HFFc6 (cell line): Measurements from ENCODE around the gene ZNF148. TPM values are rescaled to one million over a fixed set of nuclear protein-coding genes. Genes with fewer than 3 reads are reported as not detected.
A peak's percentile ranks its signal among the peaks of the same experiment; 100 is the strongest.

Source experiments
- DNase-seq: peaks from one replicate; pipeline ENCODE4 v3.0.0-alpha.2; 2018
- H3K27ac Mint-ChIP-seq: 2 replicates; pipeline ENCODE4 v1.8.0; 2020; ENCODE audit warnings: mild to moderate bottlenecking, mixed read lengths
- H3K27me3 Mint-ChIP-seq: 2 replicates; pipeline ENCODE4 v1.8.0; 2021; ENCODE audit warnings: mild to moderate bottlenecking, moderate library complexity, mixed read lengths; ENCODE audit not compliant: insufficient read depth
- H3K36me3 Mint-ChIP-seq: 2 replicates; pipeline ENCODE4 v1.8.0; 2021; ENCODE audit warnings: low read depth, mixed read lengths
- H3K4me1 Mint-ChIP-seq: 2 replicates; pipeline ENCODE4 v1.8.0; 2020; ENCODE audit warnings: low read depth, mixed read lengths
- H3K4me3 Mint-ChIP-seq: 2 replicates; pipeline ENCODE4 v1.8.0; 2020; ENCODE audit warnings: mild to moderate bottlenecking, moderate library complexity, mixed read lengths
- H3K9me3 Mint-ChIP-seq: 2 replicates; pipeline ENCODE4 v1.8.0; 2020; ENCODE audit warnings: mild to moderate bottlenecking, mixed read lengths
- CTCF ChIP-seq: fragments of 200-600 bp; sonication (generic); IDR thresholded peaks from 2 replicates; pipeline ENCODE4 v1.5.0; 2021; ENCODE audit warnings: antibody characterized with exemption, mild to moderate bottlenecking
- total RNA-seq, 6 experiments: library from RNA; stranded (reverse); fragmentation: NEBNext Ultra II Directional; extraction: Animal tissue kit (Norgen Biotek cat#: 25700); gene quantifications; 2 replicates in 1 of 6; 3 replicates in 5 of 6; pipeline ENCODE4 v1.2.3, GENCODE V29; 2021

Gene ZNF148
- total RNA-seq, 6 experiments from 2014 or later, result 41.4 to 51.4 (median 47.5) TPM

GRCh38 chr3:125353128-125353527 lies 22.0 kb downstream of the ZNF148 start:
- H3K4me1 Mint-ChIP-seq, result peaks cover 77% of the 10 kb centered on the region
- no peak for DNase-seq
- no peak overlapping the region for H3K4me3 Mint-ChIP-seq
- peaks cover 25% of the 10 kb centered on the region for H3K36me3 Mint-ChIP-seq
- TF ChIP-seq CTCF, result no peak
- no peaks in the 10 kb centered on the region for H3K9me3 Mint-ChIP-seq
- H3K27me3 Mint-ChIP-seq, result no peaks in the 10 kb centered on the region; the same call in 1 of the 2 replicates
- peak overlapping the region; percentile 77 for H3K27ac Mint-ChIP-seq

GRCh38 chr3:125351814-125352456 lies 23.2 kb downstream of the ZNF148 start:
- Mint-ChIP-seq H3K27me3 (no peaks in the 10 kb centered on the region; the same call in 1 of the 2 replicates), H3K9me3 (no peaks in the 10 kb centered on the region), H3K27ac (peak overlapping the region; percentile 77), H3K4me1 (peaks cover 68% of the 10 kb centered on the region), H3K36me3 (peaks cover 25% of the 10 kb centered on the region), H3K4me3 (peak overlapping the region; percentile 40)
- DNase-seq, result peak; percentile 20
- TF ChIP-seq CTCF, result no peak

DNA sequence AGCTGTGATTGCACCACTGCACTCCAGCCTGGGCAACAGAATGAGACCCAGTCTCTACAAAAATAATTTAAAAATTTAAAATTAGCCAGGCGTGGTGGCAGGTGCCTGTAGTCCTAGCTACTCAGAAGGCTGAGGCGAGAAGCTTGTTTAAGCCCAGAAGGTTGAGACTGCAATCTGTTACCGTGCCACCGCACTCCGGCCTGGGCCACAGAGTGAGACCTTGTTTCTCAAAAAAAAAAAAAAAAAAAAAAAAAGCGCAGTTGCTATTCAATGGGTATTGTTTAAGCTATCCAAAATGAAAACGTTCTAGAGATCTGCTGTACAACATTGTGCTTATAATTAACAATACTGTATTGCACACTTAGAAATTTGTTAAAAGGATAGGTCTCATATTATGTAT lies 24.0 kb downstream of the ZNF148 start:
- H3K4me1 Mint-ChIP-seq, result peaks cover 61% of the 10 kb centered on the region
- TF ChIP-seq CTCF, result no peak
- H3K27ac Mint-ChIP-seq, result peak overlapping the region; percentile 77

DNA sequence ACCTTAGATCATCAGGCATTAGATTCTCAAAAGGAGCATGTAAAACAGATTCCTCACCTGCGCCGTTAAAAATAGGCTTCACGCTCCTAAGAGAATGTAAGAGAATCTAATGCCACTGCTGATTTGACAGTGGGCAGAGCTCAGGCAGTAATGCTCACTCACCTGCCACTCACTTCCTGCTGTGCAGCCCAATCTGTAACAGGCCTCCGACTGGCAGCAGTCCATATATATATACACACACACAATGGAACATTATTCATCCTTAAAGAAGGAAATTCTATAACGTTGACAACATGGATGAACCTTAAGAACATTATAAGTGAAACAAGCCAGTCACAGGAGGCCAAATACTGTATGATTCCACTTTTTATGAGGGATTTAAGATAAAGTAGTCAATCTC lies 24.5 kb downstream of the ZNF148 start:
- no peak for TF ChIP-seq CTCF
- no peak overlapping the region for H3K4me3 Mint-ChIP-seq
- H3K36me3 Mint-ChIP-seq, result peaks cover 37% of the 10 kb centered on the region
- no peaks in the 10 kb centered on the region; the same call in 1 of the 2 replicates for H3K27me3 Mint-ChIP-seq
- peaks cover 55% of the 10 kb centered on the region for H3K4me1 Mint-ChIP-seq
- H3K27ac Mint-ChIP-seq, result peak overlapping the region; percentile 51
- H3K9me3 Mint-ChIP-seq, result peaks cover 12% of the 10 kb centered on the region
- DNase-seq, result no peak

More for the DNA sequence above, 24.0 kb downstream of the ZNF148 start:
- Mint-ChIP-seq H3K9me3 (peaks cover 6% of the 10 kb centered on the region; the same call in 1 of the 2 replicates), H3K27me3 (no peaks in the 10 kb centered on the region; the same call in 1 of the 2 replicates), H3K4me3 (no peak overlapping the region; the same call in 1 of the 2 replicates), H3K36me3 (peaks cover 31% of the 10 kb centered on the region)
- DNase-seq, result no peak

- Mint-ChIP-seq H3K4me1 (peaks cover 55% of the 10 kb centered on the region), H3K27ac (peak overlapping the region; percentile 16; the same call in 1 of the 2 replicates), H3K27me3 (no peaks in the 10 kb centered on the region; the same call in 1 of the 2 replicates), H3K4me3 (no peak overlapping the region), H3K9me3 (peaks cover 20% of the 10 kb centered on the region), H3K36me3 (peaks cover 46% of the 10 kb centered on the region)
- no peak for TF ChIP-seq CTCF
- DNase-seq, result no peak
Measured at GRCh38 chr3:125349556-125350165, 25.5 kb downstream of the ZNF148 start.
